ENCODE measurements around the gene TLE3. TPM values are rescaled to one million over a fixed set of nuclear protein-coding genes. Genes with fewer than 3 reads are reported as not detected.

TLE3 gene
- polyA plus RNA-seq, 1 of the 3 experiments (the other 2 are of a cell fraction), result 14.7 TPM

GRCh38 chr15:70036585-70037291 is 61.0 kb downstream of the TLE3 start:
- no peaks in the 10 kb centered on the region for H3K9me3 ChIP-seq
- H3K36me3 ChIP-seq (replicated peaks in 1 of 2; ENCODE audit: control insufficient read depth in 1 of 2, insufficient read depth in 2 of 2, low read length in 1 of 2), result no peaks in the 10 kb centered on the region
- WGBS (ENCODE audit: low lambda C conversion rate), result 80% methylated on average over 4 of the region's 5 CpGs
- H3K9ac ChIP-seq, result no peak overlapping the region
- TF ChIP-seq ZBTB33 (IDR thresholded peaks at IDR 0.05; ENCODE audit: borderline replicate concordance, low read depth) (no peak), RAD21 (IDR thresholded peaks at IDR 0.05; ENCODE audit: low read length) (no peak), CTCF (IDR thresholded peaks at IDR 0.05) (no peak), NFIC (IDR thresholded peaks at IDR 0.05; ENCODE audit: borderline replicate concordance) (no peak), PBX3 (IDR thresholded peaks at IDR 0.05) (no peak), RXRA (IDR thresholded peaks at IDR 0.05; ENCODE audit: borderline replicate concordance, low read depth) (no peak)
- CTCF ChIA-PET, result interaction anchor here (0.9 to 1.5 kb wide), 4 partner anchors 50 to 559 kb away, joined by 3 to 5 read pairs (median 4); no protein-coding TSS in a partner anchor
- H3K27ac ChIP-seq (ENCODE audit: low read depth in 2 of 2, low read length in 1 of 2), result no peak overlapping the region
- POLR2A ChIA-PET, result no interaction called here
- no peaks in the 10 kb centered on the region for H3F3A ChIP-seq (replicated peaks; ENCODE audit: insufficient read depth)
- no peaks in the 10 kb centered on the region for H3K79me2 ChIP-seq (ENCODE audit: insufficient read depth)
- DNase-seq, result no peak
- no peak overlapping the region for H3K4me2 ChIP-seq
- no peak overlapping the region for H2AFZ ChIP-seq (ENCODE audit: low read depth)
- H3K4me1 ChIP-seq (ENCODE audit: control insufficient read depth in 1 of 2, insufficient read depth in 2 of 2, low read depth in 1 of 2, low read length in 1 of 2), result peaks cover 8 to 25% of the 10 kb centered on the region in 2 experiments; a peak in 2 of 4 replicates
- peaks cover 24% of the 10 kb centered on the region for H3K27me3 ChIP-seq (ENCODE audit: insufficient read depth)
- no peaks in the 10 kb centered on the region for H3K9me2 ChIP-seq
- H3K4me3 ChIP-seq (ENCODE audit: low read depth in 2 of 2, low read length in 1 of 2), result no peak overlapping the region
- H4K20me1 ChIP-seq (ENCODE audit: insufficient read depth), result no peaks in the 10 kb centered on the region

GRCh38 chr15:70035719-70036077 is 62.0 kb downstream of the TLE3 start:
- Histone ChIP-seq H3K36me3 (replicated peaks in 1 of 2; ENCODE audit: control insufficient read depth in 1 of 2, insufficient read depth in 2 of 2, low read length in 1 of 2) (no peaks in the 10 kb centered on the region), H3K4me3 (ENCODE audit: low read depth in 2 of 2, low read length in 1 of 2) (no peak overlapping the region), H4K20me1 (ENCODE audit: insufficient read depth) (no peaks in the 10 kb centered on the region), H3K79me2 (ENCODE audit: insufficient read depth) (no peaks in the 10 kb centered on the region), H3K27ac (ENCODE audit: low read depth in 2 of 2, low read length in 1 of 2) (no peak overlapping the region), H3K4me2 (no peak overlapping the region), H3K4me1 (ENCODE audit: control insufficient read depth in 1 of 2, insufficient read depth in 2 of 2, low read depth in 1 of 2, low read length in 1 of 2) (peaks cover 8 to 25% of the 10 kb centered on the region in 2 experiments; a peak in 2 of 4 replicates), H3K9me2 (no peaks in the 10 kb centered on the region), H2AFZ (ENCODE audit: low read depth) (no peak overlapping the region), H3K9ac (no peak overlapping the region), H3K27me3 (ENCODE audit: insufficient read depth) (peaks cover 25% of the 10 kb centered on the region), H3F3A (replicated peaks; ENCODE audit: insufficient read depth) (no peaks in the 10 kb centered on the region), H3K9me3 (no peaks in the 10 kb centered on the region)
- POLR2A ChIA-PET, result no interaction called here
- no peak for DNase-seq
- WGBS (ENCODE audit: low lambda C conversion rate), result 69% methylated on average over 3 of the region's 6 CpGs
- CTCF ChIA-PET, result interaction anchor here (0.9 to 1.5 kb wide), 5 partner anchors 12 to 558 kb away, joined by 3 to 5 read pairs (median 3); no protein-coding TSS in a partner anchor
- TF ChIP-seq GABPA (IDR thresholded peaks at IDR 0.05; ENCODE audit: low read depth), result no peak
- TF ChIP-seq MXI1 (IDR thresholded peaks at IDR 0.05; ENCODE audit: low read depth, low read length), result no peak
- TF ChIP-seq IRF3 (IDR thresholded peaks at IDR 0.05; ENCODE audit: low read depth, low read length), result no peak
- no peak for TF ChIP-seq POLR2AphosphoS5 (IDR thresholded peaks at IDR 0.05; ENCODE audit: low read depth, low read length)
- TF ChIP-seq MAX (IDR thresholded peaks at IDR 0.05; ENCODE audit: low read depth), result no peak
- no peak for TF ChIP-seq GATA2 (CRISPR knock-in tag; IDR thresholded peaks at IDR 0.05)
- TF ChIP-seq SMC3 (IDR thresholded peaks at IDR 0.05; ENCODE audit: low read depth, low read length), result no peak
- no peak for TF ChIP-seq USF1 (IDR thresholded peaks at IDR 0.05; ENCODE audit: borderline replicate concordance, low read depth)
- no peak for TF ChIP-seq RFX5 (IDR thresholded peaks at IDR 0.05; ENCODE audit: low read length)
- TF ChIP-seq FOXM1 (IDR thresholded peaks at IDR 0.05; ENCODE audit: low read depth), result no peak
- no peak for TF ChIP-seq EP300 (IDR thresholded peaks at IDR 0.05; ENCODE audit: borderline replicate concordance in 1 of 2, low read depth in 1 of 2, low read length in 1 of 2)
- no peak for TF ChIP-seq USF2 (IDR thresholded peaks at IDR 0.05; ENCODE audit: borderline replicate concordance, low read depth, low read length)
- no peak for TF ChIP-seq SIN3A (IDR thresholded peaks at IDR 0.05; ENCODE audit: borderline replicate concordance, low read depth, low read length)
